Amniotic epithelial cell (primary cell): ENCODE results near the gene ST3GAL5.
A peak's percentile ranks its signal among the peaks of the same experiment; 100 is the strongest.
"Not testable (repeated sequence)": the region's sequence is repeated elsewhere in the genome, so short reads cannot be mapped to it uniquely, and the experiment has no call there.

ENCODE experiments used
- DNase-seq: peaks from one replicate; pipeline ENCODE4 v3.0.0-alpha.2; 2010; ENCODE audit warnings: low read depth

Gene ST3GAL5

GRCh38 chr2:85893428-85894258 lies 4.9 kb upstream of the ST3GAL5 start:
- peak; percentile 81 for DNase-seq

- DNase-seq: no peak
Observed at GRCh38 chr2:85892216-85892944, 3.6 kb upstream of the ST3GAL5 start.

- DNase-seq: peak; percentile 39
Observed at GRCh38 chr2:85890522-85891176, 1.9 kb upstream of the ST3GAL5 start.

- DNase-seq: no peak
Observed at GRCh38 chr2:85889627-85890281, 964 bp upstream of the ST3GAL5 start.

GRCh38 chr2:85888020-85888683 lies 638 bp downstream of the ST3GAL5 start:
- DNase-seq: no peak

- DNase-seq: peak; percentile 68
Observed at GRCh38 chr2:85887566-85888019, 1.2 kb downstream of the ST3GAL5 start.

GRCh38 chr2:85886590-85886989 lies 2.2 kb downstream of the ST3GAL5 start:
- DNase-seq: peak; percentile 96

- no peak for DNase-seq
Observed at GRCh38 chr2:85886141-85886540, 2.6 kb downstream of the ST3GAL5 start.

- not testable (repeated sequence) for DNase-seq
Observed at GRCh38 chr2:85881781-85882180, 7.0 kb downstream of the ST3GAL5 start.

GRCh38 chr2:85880716-85881328 lies 8.0 kb downstream of the ST3GAL5 start:
- DNase-seq: not testable (repeated sequence)

- DNase-seq: peak; percentile 32
Observed at GRCh38 chr2:85878719-85879370, 9.9 kb downstream of the ST3GAL5 start.

- no peak for DNase-seq
Observed at GRCh38 chr2:85875350-85876050, 13.3 kb downstream of the ST3GAL5 start.

GRCh38 chr2:85873679-85874078 lies 15.1 kb downstream of the ST3GAL5 start:
- no peak for DNase-seq

- no peak for DNase-seq
Observed at GRCh38 chr2:85872536-85873161, 16.1 kb downstream of the ST3GAL5 start.

GRCh38 chr2:85871494-85872164 lies 17.2 kb downstream of the ST3GAL5 start:
- DNase-seq: no peak

GRCh38 chr2:85868822-85869221 lies 20.0 kb downstream of the ST3GAL5 start:
- DNase-seq: no peak

- DNase-seq: no peak
Observed at GRCh38 chr2:85867556-85868292, 21.1 kb downstream of the ST3GAL5 start.

GRCh38 chr2:85867121-85867520 lies 21.7 kb downstream of the ST3GAL5 start:
- DNase-seq: no peak
